ENCODE measurements around the gene SSPN. TPM values are rescaled to one million over a fixed set of nuclear protein-coding genes. Genes with fewer than 3 reads are reported as not detected.

Gene SSPN
- total RNA-seq, 2 experiments from 2014 or later: not detected

DNA sequence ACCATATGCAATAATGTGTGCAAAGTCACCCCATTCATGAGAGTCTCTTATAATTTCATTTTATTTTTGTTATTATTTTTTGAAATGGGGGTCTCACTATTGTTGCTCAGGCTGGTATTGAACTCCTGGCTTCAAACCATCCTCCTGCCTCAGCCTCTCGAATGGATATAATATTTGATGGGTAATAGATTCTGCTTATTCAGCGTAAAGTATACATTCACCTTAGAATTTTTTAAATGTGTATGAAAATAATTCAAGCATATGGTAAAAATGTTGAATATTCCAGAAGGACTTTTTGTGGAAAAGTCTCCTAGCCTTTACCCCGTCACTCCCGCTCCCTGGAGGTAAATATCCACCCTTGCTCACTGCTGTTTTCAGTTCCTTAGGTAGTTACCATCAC, 23.4 kb upstream of the SSPN start:
- Mint-ChIP-seq H3K27ac (no peak overlapping the region), H3K9me3 (no peaks in the 10 kb centered on the region), H3K27me3 (peaks cover 22% of the 10 kb centered on the region), H3K4me3 (no peak overlapping the region), H3K36me3 (ENCODE audit: low read depth) (no peaks in the 10 kb centered on the region), H3K4me1 (no peaks in the 10 kb centered on the region)
- POLR2A ChIA-PET: no interaction called here
- CTCF ChIA-PET: no interaction called here
- no peak for DNase-seq

DNA sequence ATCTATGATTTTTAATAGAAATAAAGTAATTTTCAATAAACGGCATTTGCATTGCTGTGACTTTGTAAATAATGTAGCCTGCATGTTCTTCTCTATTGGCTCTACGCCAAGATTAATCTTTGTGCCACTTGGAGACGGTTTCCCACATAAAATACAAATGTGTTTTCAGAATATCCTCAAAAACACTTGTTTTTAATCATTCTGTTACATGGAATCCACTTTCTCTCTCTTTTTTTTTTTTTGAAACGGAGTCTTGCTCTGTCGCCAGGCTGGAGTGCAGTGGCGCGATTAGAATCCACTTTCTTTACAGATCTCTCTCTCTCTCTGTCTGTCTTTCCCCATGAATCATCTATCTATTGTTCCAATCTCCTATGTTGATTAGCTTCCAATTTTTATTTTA, 22.8 kb upstream of the SSPN start:
- peaks cover 17% of the 10 kb centered on the region for H3K27me3 Mint-ChIP-seq
- no peaks in the 10 kb centered on the region for H3K9me3 Mint-ChIP-seq
- ChIA-PET CTCF (no interaction called here), POLR2A (no interaction called here)
- H3K36me3 Mint-ChIP-seq (ENCODE audit: low read depth): no peaks in the 10 kb centered on the region
- no peak for DNase-seq
- H3K27ac Mint-ChIP-seq: no peak overlapping the region
- H3K4me3 Mint-ChIP-seq: no peak overlapping the region
- H3K4me1 Mint-ChIP-seq: no peaks in the 10 kb centered on the region

DNA sequence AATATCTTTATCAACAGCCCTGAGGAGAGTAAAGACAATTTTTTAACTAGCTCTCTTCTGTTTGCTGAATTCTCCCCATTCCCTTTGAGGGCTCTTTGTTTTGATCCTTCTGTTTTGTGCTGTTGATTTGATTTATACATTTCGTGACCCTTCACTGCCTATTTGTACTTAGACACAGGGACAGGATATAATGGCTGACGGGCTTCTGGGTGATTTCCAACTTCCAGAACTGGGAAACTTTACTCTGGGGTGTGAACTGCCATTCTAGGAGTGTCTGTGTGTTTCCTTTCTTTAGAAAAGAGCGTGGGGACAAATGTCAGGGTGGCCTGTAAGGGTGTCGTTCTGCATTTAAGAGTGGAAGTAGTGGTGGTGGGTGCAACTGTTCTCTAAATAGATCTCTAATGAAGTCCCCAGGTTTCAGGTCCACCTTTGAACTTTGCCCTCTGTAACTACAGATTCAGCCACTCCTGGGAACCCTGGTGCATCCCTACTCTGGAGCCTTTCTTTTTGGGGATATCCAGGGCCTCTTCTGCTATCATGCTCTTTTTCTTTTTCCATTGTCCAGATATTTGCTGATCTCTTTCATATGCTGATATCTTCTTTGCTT, 22.3 kb upstream of the SSPN start:
- no peak for DNase-seq
- no peak overlapping the region for H3K4me3 Mint-ChIP-seq
- peaks cover 13% of the 10 kb centered on the region for H3K27me3 Mint-ChIP-seq
- ChIA-PET POLR2A (no interaction called here), CTCF (no interaction called here)
- no peaks in the 10 kb centered on the region for H3K4me1 Mint-ChIP-seq
- no peaks in the 10 kb centered on the region for H3K9me3 Mint-ChIP-seq
- H3K36me3 Mint-ChIP-seq (ENCODE audit: low read depth): no peaks in the 10 kb centered on the region
- no peak overlapping the region for H3K27ac Mint-ChIP-seq

DNA sequence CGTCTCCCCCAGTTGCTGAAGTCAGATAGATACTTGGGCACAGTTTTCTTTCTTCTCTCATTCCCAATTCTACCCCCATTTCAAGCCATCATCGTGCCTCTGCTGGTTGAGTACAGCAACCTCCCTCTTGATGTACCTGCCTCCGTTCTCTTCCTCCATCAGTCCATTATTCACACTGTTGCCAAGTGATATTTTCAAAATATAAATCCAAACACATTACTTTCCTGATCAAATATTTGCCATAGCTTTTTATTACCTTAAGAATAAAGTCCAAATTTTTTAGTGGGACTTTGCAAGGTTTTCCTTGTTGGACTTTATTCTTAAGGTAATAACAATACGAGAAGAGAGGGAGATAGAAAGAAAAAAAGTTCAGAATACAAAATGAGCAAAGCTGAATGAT, 18.6 kb upstream of the SSPN start:
- Mint-ChIP-seq H3K4me1 (no peaks in the 10 kb centered on the region), H3K27ac (no peak overlapping the region), H3K4me3 (no peak overlapping the region), H3K9me3 (no peaks in the 10 kb centered on the region), H3K27me3 (peaks cover 27% of the 10 kb centered on the region), H3K36me3 (ENCODE audit: low read depth) (no peaks in the 10 kb centered on the region)
- ChIA-PET POLR2A (interaction anchor here (0.6 kb wide), 1 partner anchor 631 kb away, joined by 3 read pairs; no protein-coding TSS in a partner anchor), CTCF (no interaction called here)
- no peak for DNase-seq

DNA sequence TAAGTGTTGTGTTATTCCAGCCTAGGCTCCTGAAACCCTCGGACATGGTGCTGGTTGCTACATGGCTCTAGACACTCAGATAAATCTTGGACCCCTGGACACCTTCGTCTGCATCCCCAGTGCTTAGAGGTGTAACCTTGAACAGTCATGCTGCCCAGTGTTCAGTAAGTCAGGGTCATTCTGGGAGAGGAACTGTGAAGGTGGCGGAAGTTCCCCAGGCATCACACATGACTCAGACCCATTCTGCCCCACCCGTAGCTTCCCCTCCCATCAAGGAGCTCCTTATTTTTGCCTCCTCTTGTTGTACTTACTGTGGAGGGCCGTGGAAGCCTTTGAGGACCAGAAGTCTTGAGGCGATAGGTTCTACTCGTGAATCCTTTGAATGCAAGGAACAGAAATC, 18.1 kb upstream of the SSPN start:
- no peak for DNase-seq
- H3K9me3 Mint-ChIP-seq: no peaks in the 10 kb centered on the region
- no peak overlapping the region for H3K4me3 Mint-ChIP-seq
- no peaks in the 10 kb centered on the region for H3K4me1 Mint-ChIP-seq
- H3K27ac Mint-ChIP-seq: no peak overlapping the region
- POLR2A ChIA-PET: no interaction called here
- CTCF ChIA-PET: no interaction called here
- H3K36me3 Mint-ChIP-seq (ENCODE audit: low read depth): no peaks in the 10 kb centered on the region
- H3K27me3 Mint-ChIP-seq: peaks cover 30% of the 10 kb centered on the region

DNA sequence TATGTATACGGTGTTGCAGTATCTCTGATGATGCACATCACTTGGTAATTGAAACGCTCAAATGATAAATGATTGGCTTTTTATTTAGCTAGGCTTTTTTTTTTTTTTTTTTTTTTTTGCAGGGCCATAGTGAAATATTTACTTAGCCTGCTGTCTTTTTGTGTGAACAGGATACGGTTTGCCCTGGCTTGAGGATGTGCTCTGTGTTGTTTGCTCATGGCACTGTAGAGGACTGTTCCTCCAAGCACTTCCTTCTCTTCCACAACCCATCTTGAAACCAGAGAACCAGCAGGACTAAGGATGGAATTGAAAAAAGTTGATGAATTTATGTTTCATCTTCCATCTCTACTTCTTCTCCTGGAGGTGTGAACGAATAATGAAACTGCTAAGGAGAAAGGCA, 15.5 kb upstream of the SSPN start:
- Mint-ChIP-seq H3K4me3 (no peak overlapping the region), H3K9me3 (no peaks in the 10 kb centered on the region), H3K36me3 (ENCODE audit: low read depth) (no peaks in the 10 kb centered on the region), H3K27me3 (peaks cover 35% of the 10 kb centered on the region), H3K27ac (no peak overlapping the region), H3K4me1 (no peaks in the 10 kb centered on the region)
- ChIA-PET CTCF (no interaction called here), POLR2A (no interaction called here)
- no peak for DNase-seq

DNA sequence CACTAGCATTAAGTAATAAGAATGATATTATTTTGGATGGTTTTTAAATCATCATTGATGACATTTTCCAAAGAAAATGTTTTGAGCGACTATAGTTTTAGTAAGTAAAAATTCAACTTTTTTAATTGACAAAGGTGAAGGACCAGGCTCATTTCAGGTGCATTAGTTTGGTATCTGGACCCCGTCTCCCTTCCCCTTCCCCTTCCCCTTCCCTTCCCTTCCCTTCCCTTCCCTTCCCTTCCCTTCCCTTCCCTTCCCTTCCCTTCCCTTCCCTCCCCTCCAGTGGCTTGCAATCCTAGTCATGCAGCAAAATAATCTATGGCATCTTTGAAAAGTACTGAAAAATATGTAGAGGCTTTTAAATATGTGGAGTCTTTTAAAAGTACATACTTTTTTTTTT, 13.0 kb upstream of the SSPN start:
- CTCF ChIA-PET: interaction anchor here (0.7 kb wide), 1 partner anchor 327 kb away, joined by 4 read pairs; no protein-coding TSS in a partner anchor
- H3K9me3 Mint-ChIP-seq: no peaks in the 10 kb centered on the region
- H3K36me3 Mint-ChIP-seq (ENCODE audit: low read depth): no peaks in the 10 kb centered on the region
- no peak for DNase-seq
- no peaks in the 10 kb centered on the region for H3K4me1 Mint-ChIP-seq
- peaks cover 49% of the 10 kb centered on the region for H3K27me3 Mint-ChIP-seq
- POLR2A ChIA-PET: no interaction called here
- no peak overlapping the region for H3K4me3 Mint-ChIP-seq
- H3K27ac Mint-ChIP-seq: no peak overlapping the region

DNA sequence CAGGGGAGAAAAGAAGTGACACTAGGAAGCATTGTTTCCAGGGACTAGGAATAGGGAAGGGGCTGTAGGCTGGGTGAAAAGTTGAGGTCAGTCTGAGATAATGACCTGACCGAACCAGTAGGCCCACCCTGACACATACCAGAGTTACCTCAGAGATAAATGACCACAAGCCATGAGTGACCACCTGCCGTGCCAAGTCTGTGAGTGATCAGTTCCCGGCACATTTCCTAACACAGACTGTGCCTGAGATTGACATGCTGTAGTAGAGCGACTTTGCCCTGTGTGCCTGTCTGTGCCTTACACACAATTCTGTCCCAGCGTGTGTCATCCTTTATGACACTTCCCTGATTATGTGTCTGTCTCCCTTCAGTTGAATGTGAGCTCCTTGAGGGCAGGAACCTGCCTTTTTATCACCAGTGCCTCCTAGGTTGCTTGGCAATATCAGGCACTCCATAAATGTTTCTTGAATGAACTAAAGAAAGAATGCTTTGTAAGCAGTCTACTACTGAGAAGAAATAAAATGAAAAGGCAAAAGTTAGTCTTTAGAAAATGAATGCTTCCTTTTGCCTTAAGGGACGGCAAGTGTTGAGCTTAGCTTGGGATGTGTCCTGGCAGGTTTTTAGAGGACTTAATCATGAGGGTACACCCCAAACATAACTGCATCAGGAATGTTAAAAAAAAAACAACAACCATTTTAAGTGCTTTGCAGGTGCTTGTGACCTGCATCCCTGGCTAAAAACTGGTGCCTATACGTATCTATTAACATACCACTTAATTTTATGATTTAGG, 9.6 kb upstream of the SSPN start:
- H3K27me3 Mint-ChIP-seq: peaks cover 56% of the 10 kb centered on the region
- no peaks in the 10 kb centered on the region for H3K9me3 Mint-ChIP-seq
- H3K27ac Mint-ChIP-seq: no peak overlapping the region
- peaks cover 2% of the 10 kb centered on the region for H3K4me1 Mint-ChIP-seq
- no peak for DNase-seq
- no peak overlapping the region for H3K4me3 Mint-ChIP-seq
- ChIA-PET CTCF (no interaction called here), POLR2A (no interaction called here)
- no peaks in the 10 kb centered on the region for H3K36me3 Mint-ChIP-seq (ENCODE audit: low read depth)

DNA sequence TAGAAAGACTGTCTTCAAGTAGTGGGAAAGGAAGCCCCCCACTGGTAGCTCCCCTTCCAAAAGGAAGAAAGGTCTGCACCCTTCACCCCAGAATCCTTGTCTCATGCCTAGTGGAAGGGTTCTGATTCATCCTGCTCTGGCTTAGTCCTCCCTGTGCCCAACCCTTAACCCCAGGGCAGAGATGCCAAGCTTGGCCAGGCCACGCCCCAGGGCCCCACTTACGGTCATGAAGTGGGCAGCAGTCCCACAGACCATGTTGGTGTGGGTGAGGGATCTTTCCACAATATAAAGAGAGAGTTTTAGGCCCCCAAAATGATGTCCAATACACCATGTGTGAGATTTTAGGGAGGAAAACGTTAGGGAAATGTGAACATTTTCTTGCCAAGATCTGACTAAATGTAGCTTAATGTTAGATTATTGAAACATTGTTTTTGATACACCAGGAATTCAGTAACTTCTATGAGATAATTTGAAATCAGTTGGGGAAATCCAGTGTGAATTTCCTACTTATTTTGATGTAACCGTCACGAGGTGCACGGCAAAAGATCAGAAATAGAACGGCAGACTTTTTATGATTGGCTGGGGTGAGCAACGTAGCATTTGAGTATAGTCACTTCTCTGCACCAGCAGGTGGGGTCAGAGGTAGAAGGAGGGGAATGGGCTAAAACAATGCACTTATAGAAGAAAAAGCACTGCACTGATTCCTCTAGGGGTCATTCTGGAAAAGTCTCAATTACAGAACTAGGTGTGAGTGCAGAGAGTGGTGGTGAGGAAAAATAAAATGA, 8.2 kb upstream of the SSPN start:
- H3K27me3 Mint-ChIP-seq: peaks cover 53% of the 10 kb centered on the region
- no peak overlapping the region for H3K27ac Mint-ChIP-seq
- H3K4me3 Mint-ChIP-seq: no peak overlapping the region
- H3K9me3 Mint-ChIP-seq: no peaks in the 10 kb centered on the region
- peaks cover 2% of the 10 kb centered on the region for H3K4me1 Mint-ChIP-seq
- POLR2A ChIA-PET: no interaction called here
- CTCF ChIA-PET: no interaction called here
- DNase-seq: no peak
- no peaks in the 10 kb centered on the region for H3K36me3 Mint-ChIP-seq (ENCODE audit: low read depth)

DNA sequence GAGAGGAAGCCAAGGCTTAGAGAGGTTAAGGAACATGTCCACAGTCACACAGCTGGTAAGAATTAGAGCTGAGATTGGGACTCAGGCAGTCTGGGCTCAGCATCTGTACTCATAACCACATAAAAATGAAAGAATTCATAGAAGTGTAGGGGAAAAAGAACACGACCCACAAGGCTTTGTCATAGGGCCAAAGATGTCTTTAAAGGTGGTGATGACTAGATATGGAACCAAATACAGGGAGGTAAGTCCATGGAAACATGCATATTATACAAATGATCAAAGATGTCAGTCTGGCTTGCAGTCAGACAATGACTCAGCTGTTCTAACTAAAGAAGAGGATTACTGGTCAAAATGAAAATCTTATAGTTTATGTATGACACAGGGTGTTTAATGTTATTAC, 7.2 kb upstream of the SSPN start:
- POLR2A ChIA-PET: no interaction called here

DNA sequence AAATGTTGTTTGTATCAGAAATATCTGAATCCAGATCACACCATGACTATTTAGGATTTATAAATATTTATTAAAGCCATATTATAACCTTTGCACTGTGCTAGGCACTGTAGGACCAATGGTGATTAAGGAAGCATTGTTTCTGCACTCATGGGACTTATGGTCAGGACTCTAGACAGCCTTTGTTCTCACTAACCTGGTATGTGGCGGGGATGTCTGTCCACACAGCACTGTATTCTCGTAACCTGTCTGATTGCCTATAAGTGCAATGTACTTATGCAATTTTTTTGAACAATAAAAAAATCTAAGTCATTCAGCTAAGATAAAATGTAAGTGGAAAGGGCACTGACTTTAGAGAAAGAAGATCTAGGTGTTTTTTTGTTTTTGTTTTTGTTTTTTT, 6.7 kb upstream of the SSPN start:
- Mint-ChIP-seq H3K27ac (no peak overlapping the region), H3K4me1 (peaks cover 2% of the 10 kb centered on the region), H3K9me3 (no peaks in the 10 kb centered on the region), H3K4me3 (no peak overlapping the region), H3K36me3 (ENCODE audit: low read depth) (no peaks in the 10 kb centered on the region), H3K27me3 (peaks cover 57% of the 10 kb centered on the region)
- DNase-seq: no peak
- ChIA-PET CTCF (no interaction called here), POLR2A (no interaction called here)

More for the DNA sequence above, 7.2 kb upstream of the SSPN start:
- H3K9me3 Mint-ChIP-seq: no peaks in the 10 kb centered on the region
- CTCF ChIA-PET: no interaction called here
- DNase-seq: no peak
- H3K27me3 Mint-ChIP-seq: peaks cover 55% of the 10 kb centered on the region
- no peak overlapping the region for H3K4me3 Mint-ChIP-seq
- peaks cover 2% of the 10 kb centered on the region for H3K4me1 Mint-ChIP-seq
- H3K36me3 Mint-ChIP-seq (ENCODE audit: low read depth): no peaks in the 10 kb centered on the region
- H3K27ac Mint-ChIP-seq: no peak overlapping the region

DNA sequence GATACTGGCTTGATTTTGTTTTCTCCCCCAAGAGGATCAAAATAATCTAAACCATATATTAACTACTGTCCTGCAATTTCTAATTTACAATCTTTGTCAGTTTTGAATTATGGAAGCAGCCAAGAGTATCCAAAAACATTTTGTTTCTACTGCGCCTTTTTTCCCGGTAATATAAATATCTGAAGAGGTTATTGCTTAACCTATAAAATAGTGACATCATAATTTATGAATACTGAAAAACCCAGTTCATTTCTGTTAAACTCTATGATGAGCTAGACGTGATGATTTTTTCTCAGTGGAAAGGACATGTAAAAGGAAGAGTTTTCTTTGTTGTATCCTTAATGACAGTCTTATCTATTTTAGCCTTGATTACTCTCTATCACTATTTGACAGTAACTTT, 3.2 kb upstream of the SSPN start:
- Mint-ChIP-seq H3K27me3 (peaks cover 69% of the 10 kb centered on the region), H3K27ac (no peak overlapping the region), H3K4me1 (peaks cover 11% of the 10 kb centered on the region), H3K9me3 (no peaks in the 10 kb centered on the region), H3K4me3 (no peak overlapping the region), H3K36me3 (ENCODE audit: low read depth) (no peaks in the 10 kb centered on the region)
- POLR2A ChIA-PET: no interaction called here
- DNase-seq: no peak
- CTCF ChIA-PET: no interaction called here

DNA sequence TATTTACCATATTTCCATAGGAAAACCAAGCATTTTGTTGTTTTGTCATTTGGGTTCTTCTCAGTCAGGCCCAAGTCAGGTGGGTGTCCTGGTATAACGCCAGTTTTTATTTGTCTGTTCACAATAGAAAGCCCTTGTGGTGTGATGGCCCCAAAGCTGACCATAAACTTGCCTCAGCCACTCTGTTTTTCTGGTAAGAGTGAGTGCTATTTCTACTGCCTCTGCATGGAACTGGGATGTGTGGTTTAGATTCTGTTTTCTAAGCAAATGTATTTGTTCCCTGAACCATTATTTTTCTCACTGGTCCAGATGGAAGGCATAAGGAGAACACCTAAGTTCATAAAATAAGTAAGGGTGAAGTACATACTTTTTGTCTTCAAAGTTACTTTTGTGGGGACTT, 1.8 kb upstream of the SSPN start:
- ChIA-PET CTCF (no interaction called here), POLR2A (no interaction called here)

More for the DNA sequence above, 1.8 kb upstream of the SSPN start:
- no peak for DNase-seq
- Mint-ChIP-seq H3K4me1 (peaks cover 10% of the 10 kb centered on the region), H3K36me3 (ENCODE audit: low read depth) (no peaks in the 10 kb centered on the region), H3K27me3 (peaks cover 71% of the 10 kb centered on the region), H3K4me3 (no peak overlapping the region), H3K9me3 (no peaks in the 10 kb centered on the region), H3K27ac (no peak overlapping the region)
